ENCODE data around the gene PDS5B.

The PDS5B gene

DNA sequence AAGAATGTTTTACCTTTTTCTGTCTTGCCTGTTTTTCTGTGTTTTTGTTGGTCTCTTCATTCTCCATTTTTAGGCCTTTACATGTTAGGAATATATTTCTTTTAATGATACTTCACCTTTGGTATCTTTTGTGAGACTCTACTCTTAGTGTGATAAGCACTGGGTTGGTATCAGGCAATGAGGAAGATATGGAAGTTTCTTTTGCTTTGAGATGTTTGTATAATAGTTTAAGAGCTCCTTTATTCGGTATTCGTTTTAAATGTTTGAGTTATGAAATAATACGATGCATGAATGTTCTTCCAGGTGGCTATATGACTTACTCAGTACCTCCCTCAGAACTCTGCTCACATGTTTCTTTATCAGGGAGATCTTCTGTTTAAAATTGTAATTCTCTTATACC, 144.8 kb downstream of the PDS5B start:
- no peak for DNase-seq

DNA sequence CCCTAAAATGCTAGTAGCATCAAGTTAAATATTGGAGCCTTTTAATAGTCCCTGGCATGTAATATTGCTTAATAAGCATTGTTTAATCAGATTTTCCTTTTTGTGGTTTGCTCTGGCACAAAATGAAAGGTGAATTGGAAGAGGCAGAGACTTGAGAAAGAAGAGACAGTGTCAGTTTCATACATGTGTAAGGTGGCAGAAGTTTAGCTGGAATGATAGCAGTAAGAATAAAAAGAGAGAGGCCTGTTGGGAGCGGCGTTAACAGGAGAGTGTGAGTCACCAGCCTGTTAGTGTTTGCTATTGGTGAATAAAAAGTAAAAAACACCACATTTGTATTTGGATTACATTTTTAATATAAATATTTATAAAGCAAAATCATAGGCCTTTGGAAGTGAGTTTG, 145.3 kb downstream of the PDS5B start:
- DNase-seq, result no peak

DNA sequence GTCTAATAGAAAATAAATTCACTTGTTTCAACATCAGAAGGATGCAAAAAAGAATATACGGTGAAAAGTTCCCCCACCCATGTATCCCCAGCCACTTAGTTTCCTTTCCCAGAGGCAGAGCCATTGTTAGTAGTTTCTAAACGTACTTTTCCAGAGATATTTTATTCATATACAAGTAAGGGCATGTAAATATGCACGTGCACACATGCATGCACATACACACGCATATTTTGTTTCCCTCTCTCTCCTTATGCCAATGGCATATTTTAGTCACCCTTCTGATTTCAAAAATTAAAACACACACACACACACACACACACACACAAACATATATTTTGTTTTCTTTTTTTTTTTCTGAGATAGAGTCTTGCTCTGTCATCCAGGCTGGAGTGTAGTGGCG, 147.4 kb downstream of the PDS5B start:
- DNase-seq, result no peak

DNA sequence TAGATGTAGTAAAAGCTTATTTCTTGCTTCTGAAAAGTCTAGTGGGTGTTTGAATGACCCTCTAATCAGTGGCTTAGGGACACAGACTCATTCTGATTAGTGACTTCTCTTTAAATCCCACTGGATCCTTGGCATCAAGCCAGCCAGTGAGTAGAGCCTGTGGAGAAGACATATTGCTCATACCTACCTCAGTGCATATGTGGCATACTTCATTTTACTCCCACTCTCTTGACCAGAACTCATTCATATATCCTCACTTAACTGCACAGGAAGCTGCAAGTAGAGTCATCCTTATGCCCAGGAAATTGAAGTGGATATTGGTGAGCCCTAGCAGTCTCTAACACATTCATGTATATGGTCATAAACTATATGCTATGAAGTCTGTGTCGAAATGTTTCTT, 148.3 kb downstream of the PDS5B start:
- DNase-seq, result no peak

DNA sequence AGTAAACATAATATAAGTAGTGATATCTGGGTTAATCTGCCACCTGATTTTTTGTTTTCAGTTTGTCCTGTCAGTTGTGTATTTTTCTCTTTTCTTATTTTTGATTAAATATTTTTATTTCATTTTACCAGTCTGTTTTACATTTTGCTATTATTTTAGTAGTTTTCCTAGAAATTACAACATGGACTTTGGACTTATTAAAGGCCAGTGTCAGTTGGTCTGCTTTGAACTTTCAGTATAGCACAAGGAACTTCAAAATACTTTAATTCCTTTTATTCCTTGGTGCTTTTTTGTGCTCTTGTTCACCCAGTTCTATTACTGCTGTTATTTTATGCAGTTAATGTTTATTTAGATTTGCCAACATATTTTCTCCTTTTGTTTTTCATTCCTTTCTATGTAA, 149.6 kb downstream of the PDS5B start:
- no peak for DNase-seq

DNA sequence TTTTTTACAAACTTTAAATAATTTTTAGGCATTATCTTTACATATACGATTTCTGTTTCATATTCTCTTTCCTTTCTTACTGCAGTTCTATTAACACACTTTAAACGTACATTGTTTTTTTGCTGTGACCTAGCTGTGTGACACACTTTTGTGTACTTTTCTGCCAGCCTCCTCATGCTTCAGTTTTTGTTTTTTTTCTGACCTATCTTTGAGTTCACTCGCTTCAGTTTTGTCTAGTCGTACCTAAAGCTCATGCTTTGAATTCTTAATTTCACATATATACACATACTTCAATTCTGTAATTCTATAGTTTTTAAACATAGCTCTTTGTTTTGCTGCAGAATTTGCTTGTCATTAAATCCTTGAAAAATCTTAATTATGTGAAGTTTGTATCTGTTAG, 150.4 kb downstream of the PDS5B start:
- DNase-seq, result no peak

DNA sequence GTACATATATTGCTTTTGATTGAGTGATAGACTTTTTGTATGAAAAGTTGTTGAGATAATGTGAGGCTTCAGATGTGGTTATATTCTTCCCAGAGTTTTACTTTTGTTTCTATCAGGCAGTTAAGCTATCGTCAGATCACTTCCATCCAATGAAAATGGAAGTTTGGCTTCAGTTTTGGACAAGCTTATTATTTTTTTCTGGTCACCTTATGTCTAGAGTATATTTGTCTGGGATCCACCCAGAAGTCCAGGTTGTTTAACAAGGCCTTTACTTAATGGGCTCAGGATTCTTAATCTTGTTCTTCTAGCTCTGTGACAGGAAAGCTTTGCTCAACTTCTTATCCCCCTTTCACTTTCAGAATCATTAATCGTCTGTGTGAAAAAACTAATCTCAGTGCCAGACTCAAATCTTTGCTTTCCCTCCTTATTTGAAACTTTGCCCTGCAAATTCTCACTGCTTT, 150.9 kb downstream of the PDS5B start:
- no peak for DNase-seq

DNA sequence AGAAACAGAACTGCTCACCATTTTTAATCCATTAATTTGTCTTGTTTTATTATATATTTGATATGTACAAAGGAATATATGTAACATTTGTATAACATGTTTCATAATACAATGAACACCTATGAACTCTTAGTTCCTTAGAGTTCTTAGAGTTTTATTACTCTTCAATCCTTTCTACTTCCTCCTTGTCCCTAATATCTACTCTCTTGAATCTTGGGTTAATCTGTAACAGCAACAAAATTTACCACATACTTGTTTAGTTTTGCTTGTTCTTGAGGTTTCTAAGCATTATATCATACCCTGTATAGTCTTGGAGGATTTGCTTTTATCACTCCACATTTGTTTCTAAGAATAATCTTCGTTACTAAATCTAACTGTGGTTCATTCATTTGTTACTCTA, 151.4 kb downstream of the PDS5B start:
- DNase-seq, result no peak

DNA sequence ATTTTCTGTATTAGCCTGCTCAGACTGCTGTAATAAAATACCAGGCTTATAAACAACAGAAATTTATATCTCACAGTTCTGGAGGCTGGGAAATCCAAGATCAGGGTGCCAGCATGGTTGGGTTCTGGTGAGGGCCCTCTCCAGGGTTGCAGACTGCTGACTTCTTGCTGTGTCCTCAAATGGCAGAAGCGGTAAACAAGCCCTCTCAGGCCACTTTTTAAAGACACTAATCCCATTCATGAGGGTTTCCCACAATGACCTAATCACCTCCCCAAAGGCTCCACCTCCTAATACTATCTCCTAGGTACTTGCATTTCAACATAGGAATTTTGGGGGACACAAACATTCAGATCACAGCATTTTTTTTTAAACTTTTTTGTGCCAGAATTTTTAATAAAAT, 159.3 kb downstream of the PDS5B start:
- no peak for DNase-seq

DNA sequence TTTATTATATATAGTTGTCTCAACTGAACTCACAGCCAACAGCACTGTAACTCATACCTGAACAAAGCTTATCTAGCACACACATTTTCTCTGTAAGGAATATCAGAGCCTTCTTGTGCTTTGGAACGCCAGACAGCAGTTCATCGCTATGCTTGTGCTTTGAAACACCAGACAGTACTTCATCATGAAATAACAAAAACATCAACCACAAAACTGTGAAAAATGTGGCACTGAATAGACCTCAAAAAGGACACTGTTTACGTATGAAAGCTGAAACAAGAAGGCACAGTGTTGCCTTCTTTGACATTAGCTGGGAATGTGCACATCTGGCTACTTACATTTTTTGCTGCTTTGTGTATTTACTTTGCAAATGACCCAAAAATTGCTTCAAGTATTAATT, 160.2 kb downstream of the PDS5B start:
- no peak for DNase-seq

DNA sequence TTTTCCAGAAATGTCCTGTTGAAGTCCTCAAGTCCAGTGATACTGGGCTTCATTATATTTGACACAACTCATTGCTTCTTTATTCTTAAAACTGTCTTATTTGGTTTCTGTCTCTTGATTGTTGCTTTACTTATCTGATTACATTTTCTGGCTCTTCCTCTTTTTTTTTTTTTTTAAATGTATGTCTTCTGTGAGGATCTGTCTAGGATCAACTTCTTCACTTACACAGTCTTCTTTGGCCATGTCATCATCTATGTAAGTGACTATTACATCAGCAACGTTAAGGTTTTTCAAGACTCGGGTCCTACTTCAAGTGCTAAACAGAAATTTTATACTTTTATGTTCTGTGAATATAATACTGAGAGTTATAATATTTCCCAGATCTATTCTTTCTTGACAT, 162.1 kb downstream of the PDS5B start:
- no peak for DNase-seq

DNA sequence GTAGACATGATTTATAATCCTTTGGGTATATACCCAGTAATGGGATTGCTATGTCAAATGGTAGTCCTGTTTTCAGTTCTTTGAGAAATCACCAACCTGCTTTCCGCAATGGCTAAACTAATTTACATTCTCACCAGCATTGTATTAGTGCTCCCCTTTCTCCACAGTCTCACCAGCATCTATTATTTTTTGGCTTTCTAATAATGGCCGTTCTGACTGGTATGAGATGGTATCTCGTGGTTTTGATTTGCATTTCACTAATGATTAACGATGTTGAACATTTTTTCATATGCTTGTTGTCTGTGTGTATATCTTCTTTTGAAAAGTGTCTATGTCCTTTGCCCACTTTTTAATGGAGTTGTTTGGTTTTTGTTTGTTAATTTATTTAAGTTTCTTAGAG, 165.1 kb downstream of the PDS5B start:
- no peak for DNase-seq

DNA sequence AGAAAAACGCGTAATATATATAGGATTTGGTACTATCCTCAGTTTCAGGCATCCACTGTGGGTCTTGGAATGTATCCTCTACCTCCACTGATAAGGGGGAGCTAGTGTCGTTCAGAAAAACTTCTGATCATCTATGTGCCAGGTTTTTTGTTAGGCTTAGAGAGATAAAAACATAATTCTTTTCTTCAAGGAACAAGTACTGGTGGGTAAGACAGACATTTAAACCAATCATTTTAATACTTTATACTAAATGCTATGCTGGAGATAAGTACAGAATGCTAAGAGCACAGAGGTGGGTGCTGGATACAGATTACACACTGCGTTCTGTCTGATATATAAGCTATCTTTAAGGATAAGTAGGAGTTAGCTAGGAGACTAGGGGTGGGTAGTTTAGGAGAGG, 166.1 kb downstream of the PDS5B start:
- no peak for DNase-seq

DNA sequence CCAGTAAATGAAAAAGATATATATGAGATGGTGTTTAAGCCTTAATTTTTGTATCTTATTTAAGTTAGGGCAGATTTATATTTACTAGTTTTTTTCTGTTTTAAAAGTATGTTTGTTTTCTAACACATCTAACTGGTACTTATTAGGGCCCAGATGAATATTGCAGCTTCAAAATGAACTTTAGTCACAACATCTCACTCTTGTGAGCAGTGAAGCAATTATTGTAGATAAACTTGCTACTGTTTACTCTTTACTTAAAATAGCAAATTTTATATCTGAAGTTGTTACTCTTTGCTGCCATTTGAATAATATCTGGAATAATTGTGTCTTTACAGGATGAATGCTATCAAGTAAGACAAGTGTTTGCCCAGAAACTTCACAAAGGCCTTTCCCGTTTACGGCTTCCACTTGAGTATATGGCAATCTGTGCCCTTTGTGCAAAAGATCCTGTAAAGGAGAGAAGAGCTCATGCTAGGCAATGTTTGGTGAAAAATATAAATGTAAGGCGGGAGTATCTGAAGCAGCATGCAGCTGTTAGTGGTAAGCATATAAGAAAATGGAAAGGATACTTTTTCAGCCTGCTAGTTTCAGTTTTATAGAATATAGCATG, 166.8 kb downstream of the PDS5B start:
- peak; percentile 15 for DNase-seq

DNA sequence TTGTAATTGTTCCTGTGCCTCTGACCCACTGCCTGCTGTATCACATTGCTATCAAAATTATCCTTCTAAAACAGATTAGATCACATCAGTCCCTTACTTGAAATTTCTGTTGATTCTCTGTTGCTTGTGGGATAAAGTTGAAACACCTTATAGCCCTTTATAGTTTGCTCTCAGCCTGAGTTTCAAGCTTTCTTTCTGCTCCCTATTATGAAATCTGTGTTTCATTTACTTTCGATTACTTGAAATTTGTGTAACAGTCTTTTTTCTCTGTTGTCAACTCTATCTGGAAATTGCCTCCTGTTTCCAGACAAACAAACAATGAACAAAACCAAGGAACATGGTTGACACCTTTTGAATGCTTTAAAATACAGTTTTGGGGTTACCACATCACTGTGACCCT, 167.9 kb downstream of the PDS5B start:
- DNase-seq, result no peak

DNA sequence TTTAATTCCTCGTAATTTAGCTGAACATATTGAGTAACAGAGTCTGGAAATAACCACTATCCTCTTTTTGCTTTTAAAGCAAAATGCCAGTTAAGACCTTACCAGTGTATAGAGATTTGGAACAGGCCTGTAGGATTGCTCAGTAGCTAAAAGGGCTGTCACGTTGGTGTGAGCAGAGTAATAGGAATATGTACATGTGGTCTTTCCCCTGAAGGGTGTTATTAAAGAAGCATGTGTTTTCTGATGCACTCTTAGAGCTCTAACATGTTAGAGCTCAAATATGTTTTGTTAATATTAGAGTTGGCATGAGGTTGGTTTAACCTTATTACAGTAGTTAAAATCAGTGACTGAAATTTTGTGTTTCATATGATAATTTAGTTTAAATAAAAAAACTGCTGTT, 172.9 kb downstream of the PDS5B start:
- DNase-seq, result no peak

DNA sequence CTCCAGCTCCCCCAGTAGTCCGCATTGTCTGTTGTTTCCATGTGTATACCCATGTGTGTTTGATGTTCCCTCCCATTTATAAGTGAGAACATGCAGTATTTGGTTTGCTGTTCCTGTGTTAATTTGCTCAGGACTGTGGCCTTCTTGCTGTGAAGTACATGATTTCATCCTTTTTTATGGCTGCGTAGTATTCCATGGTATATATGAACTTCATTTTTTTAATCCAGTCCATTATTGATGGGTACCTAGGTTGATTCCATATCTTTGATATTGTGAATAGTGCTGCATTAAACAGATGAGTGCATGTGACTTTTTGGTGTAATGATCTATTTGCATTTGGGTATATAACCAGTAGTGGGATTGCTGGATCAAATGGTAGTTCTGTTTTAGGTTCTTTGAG, 175.2 kb downstream of the PDS5B start:
- no peak for DNase-seq

DNA sequence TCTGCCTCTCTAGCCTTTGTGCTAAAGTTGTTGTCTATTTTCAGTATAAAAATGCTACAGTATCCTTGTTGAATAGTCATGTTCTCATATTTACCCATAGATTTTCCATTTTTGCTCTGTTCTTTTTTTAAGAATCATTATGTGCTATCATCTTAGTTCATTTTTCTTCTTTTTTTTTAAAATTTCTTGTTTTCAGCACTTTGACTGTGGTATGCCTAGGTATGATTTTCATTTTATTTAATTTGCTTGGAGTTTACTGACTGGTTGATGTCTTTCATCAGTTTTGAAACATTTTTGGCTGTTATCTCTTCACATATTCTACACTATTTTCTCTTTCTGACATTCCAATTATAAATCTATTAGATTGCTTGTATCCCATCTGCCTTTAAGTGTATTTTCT, 192.9 kb downstream of the PDS5B start:
- no peak for DNase-seq

DNA sequence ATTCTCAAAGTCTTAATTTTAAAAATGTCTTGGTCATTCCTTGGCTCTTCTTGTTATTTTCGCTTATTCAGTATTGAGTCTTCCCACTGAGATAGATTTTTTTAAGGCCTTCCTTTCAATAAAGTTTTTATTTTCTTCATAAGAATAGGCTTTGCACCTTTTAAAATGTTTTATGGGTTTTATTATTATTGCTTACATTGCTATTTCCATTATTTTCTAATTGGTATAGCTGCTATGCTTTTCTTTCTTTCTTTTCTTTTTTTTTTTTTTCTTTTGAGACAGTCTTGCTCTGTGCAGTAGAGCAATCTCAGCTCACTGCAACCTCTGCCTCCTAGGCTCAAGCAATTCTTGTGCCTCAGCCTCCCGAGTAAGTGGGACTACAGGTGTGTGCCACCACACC, 195.7 kb downstream of the PDS5B start:
- DNase-seq, result no peak

DNA sequence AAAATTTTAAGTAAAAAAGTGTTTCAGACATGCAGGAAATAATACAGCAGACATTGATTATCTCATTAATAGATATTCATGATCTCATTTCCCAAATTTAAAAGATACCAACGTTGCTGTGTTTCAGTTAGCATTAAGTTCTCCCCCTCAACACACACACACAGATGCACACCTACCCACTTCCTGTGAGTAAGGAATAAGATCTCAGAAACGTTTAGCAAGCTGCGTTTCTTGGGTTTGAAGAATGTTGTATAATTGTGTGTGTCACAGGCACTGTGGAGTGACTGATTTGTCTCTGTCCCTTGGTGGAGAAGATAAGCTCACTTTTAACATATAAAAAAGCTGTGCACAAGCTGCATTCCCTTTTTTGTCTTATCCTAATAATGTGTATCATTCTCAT, 196.8 kb downstream of the PDS5B start:
- DNase-seq, result no peak

DNA sequence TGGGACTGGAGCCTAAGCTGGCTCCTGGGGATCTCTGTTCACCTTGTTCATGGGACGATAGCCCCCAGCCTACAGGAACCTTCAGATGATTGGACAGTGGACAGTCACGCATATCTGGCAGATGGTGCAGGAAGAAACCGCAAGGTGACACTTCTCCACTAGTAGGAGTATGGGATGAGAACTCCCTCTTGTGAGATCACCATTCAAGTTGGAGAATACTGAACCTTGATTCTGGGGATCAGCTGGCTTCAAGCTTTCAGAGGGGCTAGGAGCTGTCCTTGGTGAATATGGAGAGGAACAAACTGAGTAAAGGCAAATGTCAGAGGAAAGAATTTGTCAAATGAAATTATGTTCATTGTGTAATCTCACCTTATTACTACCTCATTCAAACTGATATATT, 204.5 kb downstream of the PDS5B start:
- DNase-seq, result no peak

DNA sequence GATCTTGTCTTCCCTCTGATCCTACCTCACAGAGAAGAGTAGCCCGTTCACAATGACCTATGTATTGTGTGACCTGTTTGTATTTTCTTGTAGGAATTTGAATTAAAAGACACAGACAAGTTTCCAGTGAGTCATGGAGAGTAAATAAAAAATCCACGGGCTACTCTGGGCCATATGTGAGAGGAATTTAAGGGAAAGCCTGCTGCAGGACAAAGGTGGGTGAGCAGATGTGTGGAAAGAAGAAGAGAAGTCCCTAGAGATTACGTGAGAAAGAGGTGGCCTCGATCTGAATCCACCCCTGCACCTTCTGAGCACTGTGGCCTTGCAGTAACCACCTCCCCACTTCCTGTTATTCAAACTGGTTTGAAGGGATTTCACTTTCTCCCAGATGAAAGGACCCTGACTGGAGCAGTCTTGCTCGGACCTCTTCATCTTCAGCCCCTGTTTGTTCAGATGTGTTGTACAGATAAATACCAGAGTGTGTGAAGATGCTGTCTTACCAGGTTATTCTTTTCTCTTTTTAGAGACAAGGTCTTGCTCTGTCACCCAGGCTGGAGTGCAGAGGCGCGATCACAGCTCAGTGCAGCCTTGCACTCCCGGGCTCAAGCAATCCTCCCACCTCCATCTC, 205.4 kb downstream of the PDS5B start:
- no peak for DNase-seq

DNA sequence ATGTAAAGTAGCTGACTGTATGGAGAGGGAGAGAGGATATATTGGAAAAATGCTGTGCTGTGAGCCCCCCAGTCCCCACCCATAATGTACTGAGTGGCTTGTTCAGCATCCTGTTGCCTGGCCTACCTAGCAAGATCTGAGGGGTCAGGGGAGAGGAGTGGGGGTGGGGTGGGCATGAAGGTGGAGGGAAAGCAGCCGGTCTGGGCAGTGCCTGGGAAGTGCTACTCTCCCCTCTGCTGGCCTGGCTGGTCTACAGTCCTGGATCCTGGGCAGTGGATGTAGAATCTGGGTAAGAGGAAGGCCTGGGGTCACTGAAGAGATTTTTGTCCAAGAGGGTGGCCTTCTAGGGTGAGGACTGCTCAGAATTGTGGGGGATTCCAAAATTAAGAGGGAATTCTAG, 210.5 kb downstream of the PDS5B start:
- no peak for DNase-seq

DNA sequence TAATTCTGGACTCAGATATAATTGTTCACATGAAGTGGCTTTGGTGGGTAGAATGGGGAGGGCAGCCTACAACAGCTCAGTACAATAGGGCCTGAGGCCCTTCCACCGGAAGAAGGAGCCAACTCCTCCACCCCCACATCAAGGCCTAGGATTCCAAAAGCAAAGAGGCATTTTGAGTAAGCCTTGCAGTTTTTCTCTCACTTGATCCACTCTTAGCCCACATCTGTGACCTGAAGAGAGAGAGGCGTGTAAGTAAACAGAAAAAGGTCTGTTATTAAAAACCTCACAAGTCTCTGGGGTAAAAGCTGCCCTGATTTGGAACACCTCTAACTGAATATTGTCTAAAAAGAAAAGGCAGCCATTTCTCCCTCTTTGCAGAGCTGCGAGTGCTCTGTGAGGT, 215.9 kb downstream of the PDS5B start:
- no peak for DNase-seq

DNA sequence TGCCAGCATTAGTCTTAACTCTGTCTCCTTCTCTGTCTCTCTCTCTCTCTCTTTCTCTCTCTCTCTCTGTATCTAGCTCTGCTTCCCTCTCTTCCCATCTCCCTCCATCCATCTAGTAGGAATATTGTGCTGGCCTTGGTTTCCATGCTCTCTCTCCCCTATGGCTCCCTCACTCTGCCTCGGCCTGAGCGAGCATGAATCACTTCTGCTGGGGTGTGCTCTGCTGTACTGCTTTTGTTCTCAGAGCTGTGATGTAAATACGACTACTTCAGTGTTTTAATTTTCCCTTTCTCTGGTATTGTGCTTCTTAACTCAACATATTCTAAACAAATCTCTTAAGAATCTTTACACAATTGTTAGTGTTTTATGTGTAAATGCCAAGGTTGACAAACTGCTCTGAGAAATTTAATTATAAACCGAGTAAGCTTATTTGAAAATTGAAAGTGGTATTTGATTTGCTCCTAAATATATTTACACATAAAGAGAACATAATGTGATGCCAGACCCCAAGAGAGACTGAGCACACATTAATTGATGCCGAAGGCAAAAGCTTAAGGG, 218.5 kb downstream of the PDS5B start:
- DNase-seq, result peak; percentile 44
